Activated T-cell treated with anti-CD3 and anti-CD28 coated beads for 48 hours (primary cell): ENCODE measurements around the gene TERT.

ENCODE experiments used
- DNase-seq: peaks from one replicate; pipeline ENCODE4 v3.0.0-alpha.2; 2020; ENCODE audit warnings: low read depth

TERT gene

GRCh38 chr5:1219098-1219767, 75.6 kb downstream of the TERT start:
- DNase-seq = no peak

DNA sequence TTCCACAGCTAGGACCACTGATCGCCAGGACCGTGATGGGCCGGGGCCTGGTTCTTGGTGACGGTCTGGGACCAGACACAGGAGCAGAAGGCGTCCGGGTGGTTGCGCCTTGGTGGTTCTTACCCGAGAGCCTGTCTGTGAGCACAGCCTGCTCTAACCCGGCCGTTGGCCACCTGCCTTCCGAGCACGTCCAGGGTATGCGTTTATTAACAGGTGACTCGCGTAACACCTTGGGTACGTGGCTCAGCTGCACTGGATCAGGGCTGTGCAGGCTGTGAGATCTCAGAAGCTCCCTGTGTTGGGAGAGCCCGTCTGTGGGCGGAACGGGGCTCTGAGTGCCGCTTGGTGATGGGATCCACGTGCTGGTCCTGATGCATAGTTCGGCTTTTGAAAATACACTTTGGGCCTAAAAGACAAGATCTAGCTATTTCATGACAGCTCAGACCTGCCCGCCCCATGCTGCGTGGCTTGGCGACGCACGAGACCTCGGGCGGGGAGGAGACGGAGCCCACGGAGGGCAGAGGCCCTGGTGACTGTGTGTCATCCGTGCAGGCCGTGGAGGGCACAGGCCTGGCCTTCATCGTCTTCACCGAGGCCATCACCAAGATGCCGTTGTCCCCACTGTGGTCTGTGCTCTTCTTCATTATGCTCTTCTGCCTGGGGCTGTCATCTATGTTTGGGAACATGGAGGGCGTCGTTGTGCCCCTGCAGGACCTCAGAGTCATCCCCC, 76.4 kb downstream of the TERT start:
- no peak for DNase-seq

DNA sequence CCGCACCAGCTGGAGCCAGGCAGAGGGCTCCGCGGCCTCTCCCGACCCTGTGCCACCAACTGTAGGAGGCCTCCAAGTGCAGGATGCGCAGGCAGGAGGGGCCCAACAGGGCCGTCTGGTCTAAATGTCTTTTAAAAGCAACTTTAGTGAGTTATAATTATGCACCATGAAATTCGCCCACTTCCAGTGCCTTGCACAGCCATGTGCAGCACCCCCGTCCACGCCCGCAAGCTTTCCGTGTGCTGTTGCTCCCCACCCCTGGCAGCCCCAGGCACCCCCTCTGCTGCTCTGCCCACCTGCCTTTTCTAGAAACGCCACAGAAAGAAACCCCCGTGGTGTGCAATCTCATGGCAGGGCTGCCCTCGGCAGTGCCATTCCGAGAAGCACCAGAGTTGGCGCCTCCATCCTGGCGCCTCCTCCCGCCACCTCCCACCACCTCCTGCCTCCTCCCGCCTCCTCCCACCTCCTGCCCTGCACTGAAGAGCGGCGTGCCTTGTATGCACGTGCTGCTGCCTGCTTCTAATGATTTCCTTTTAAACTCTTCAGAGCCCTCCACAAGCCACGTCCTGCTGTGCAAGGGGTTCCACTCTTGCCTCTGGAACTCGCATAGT, 77.2 kb downstream of the TERT start:
- no peak for DNase-seq

- DNase-seq = no peak
These were observed 78.0 kb downstream of the TERT start for GRCh38 chr5:1216918-1217295.

GRCh38 chr5:1216211-1216917, 78.5 kb downstream of the TERT start:
- DNase-seq = no peak

DNA sequence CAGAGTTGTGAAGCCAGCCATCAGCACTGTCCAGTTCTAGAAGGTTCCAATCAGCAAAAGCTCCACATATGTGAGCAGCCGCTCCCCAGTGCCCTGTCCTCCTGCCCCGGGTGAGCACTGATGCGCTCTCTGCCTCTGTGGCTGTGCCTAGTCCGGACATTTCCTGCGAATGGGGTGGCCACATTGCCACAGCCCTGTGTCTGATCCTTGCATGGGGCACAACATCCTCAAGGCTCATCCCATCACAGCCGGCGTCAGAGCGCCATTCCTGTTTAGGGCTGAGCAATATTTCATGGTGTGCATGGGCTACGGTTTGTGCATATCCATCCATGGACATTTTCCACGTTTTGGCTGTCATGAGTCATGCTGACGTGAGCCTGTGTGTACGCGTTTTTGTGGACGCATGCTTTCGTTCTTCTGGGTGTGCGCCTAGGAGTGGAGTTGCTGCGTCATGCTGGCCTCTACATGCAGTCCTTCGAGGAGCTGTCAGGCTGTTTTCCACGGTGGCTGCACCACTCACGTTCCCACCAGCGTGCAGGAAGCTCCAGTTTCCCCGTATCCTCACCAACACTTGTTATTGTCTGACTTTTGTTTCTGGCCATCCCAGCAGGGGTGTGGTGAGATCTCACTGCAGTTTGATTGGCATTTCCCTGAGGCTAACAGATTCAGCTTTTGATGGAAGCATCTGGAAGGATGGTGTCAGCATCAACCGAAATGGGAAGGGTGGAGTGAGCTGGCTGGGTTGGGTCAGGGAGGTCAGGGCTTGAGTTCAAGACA, 79.4 kb downstream of the TERT start:
- DNase-seq = no peak

- DNase-seq = no peak
These were observed 80.0 kb downstream of the TERT start for GRCh38 chr5:1214936-1215220.

- DNase-seq = no peak
These were observed 80.5 kb downstream of the TERT start for GRCh38 chr5:1214163-1214935.

- no peak for DNase-seq
These were observed 81.2 kb downstream of the TERT start for GRCh38 chr5:1213508-1214162.

- no peak for DNase-seq
These were observed 82.0 kb downstream of the TERT start for GRCh38 chr5:1212881-1213280.

DNA sequence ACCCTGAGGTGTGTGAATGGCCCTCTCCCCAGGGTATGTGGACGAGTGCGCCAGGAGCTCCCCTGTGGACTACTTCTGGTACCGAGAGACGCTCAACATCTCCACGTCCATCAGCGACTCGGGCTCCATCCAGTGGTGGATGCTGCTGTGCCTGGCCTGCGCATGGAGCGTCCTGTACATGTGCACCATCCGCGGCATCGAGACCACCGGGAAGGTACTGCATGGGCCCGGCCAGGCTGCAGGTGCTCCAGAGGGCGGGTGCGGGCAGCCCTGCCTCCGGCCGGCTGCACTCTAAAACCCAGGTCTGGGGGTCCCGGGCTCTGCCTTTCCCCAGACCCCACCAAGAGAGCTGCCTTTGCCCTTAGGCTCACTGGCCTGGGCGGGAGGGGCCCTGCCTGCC, 82.6 kb downstream of the TERT start:
- DNase-seq = no peak

- DNase-seq = no peak
These were observed 83.2 kb downstream of the TERT start for GRCh38 chr5:1211701-1212100.

DNA sequence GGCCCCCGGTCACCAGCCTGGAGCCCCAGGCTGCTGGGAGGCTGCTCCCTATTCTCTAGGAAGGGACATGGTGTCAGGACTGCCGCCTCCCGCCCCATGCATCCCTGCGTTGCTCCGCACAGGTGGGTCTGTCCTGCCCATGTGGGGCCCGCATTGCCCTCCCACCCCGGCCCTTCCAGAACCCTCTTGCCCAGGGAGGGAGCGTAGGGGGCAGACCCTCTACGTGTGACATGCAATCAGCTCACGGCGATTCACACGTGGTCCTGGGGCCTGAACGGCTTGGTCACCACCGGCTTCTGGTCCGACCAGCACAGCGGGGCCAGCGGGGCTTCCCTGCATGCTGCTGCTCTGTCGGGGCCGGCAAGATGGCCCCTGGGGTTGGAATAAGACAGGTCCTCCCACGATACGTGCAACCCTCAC, 84.0 kb downstream of the TERT start:
- no peak for DNase-seq

DNA sequence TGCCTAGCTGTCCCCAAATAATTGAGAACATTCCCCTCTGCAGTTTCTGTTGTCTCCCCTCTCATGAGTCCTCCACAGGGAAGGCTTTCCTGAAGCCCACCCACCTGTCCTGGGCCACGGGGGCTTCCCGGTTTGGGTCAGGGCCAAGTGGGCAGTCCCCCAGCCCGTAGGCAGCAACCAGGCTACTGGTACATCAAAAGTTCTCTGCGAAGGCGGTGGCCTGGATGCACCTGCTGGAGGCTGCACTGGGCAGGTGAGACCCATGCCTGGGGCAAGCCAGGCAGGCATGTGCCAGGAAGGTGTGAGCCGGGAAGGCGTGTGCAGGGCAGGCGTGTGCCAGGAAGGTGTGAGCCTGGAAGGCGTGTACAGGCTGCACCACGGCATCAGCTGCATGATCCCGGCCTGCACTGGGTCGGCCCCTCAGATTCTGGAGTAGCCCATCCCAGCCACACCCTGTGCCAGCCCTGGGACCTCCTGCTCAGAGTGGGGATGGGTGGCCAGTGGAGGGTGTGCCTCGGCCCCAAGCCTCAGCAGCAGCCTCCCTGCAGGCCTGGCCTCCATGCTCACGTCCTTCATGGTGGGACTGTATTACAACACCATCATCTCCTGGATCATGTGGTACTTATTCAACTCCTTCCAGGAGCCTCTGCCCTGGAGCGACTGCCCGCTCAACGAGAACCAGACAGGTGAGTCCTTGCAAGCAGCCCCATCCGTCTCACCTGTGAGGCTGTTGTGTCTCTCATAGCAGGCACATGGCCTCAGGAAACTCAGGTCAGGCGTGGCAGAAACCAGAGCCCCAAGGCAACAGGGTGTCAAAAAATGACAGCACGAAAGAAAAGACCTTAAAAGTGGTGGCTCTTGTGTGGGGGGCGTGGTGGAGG, 84.7 kb downstream of the TERT start:
- DNase-seq = no peak

DNA sequence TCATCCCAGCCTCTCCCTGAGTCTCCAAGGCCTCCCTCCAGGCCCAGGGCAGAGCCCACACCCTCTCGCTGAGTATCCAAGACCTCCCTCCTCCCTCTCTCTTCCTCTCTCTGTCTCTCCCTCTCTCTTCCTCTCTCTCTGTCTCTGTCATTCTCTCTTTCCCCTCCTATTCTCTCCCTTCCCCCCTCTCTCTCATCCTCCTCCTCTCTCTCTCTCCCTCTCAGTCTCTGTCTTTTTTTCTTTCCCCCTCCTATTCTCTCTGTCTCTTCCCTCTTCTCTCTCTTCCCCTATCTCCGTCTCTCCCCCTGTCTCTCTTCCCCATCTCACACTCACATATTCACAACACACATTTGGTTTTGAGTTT, 85.4 kb downstream of the TERT start:
- DNase-seq = no peak

- no peak for DNase-seq
These were observed 86.0 kb downstream of the TERT start for GRCh38 chr5:1208743-1209488.

- DNase-seq = no peak
These were observed 86.6 kb downstream of the TERT start for GRCh38 chr5:1208221-1208742.

DNA sequence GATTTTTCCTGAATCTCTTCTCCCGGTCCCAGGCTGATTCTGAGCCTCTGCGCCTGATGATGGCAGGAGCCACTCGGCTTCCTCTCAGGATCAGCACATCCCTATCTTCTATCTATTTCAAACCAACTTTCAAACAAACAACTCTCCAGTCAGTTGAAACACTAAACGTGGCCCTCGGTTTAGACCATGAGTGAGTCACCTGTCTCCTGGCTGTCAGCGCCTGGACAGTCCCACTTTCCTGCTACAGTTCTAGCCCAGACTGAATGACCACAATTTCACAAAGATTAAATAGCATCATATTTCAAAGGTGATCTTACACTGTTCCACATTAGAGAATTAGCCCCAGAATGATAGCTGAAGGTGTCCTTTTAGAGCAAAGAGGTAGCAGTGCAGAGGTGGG, 87.3 kb downstream of the TERT start:
- DNase-seq = no peak
